Renal cortex interstitium (tissue), 11 donors: ENCODE measurements around the gene ARHGEF28. TPM values are rescaled to one million over a fixed set of nuclear protein-coding genes. Genes with fewer than 3 reads are reported as not detected.
A peak's percentile ranks its signal among the peaks of the same experiment; 100 is the strongest.

ENCODE experiments used
- DNase-seq, 11 donors: peaks; one replicate each; pipeline ENCODE4 v3.0.0-alpha.2; 2013; ENCODE audit warnings: low read depth in 9 of 11, low spot score in 4 of 11; ENCODE audit errors: extremely low read depth in 1 of 11
- polyA plus RNA-seq, 3 donors: library from polyadenylated mRNA; unstranded; fragments of 120-200 nt; gene quantifications; one replicate each; pipeline ENCODE4 v1.2.1, GENCODE V29; 2013; ENCODE audit not compliant: insufficient read length in 3 of 3

The ARHGEF28 gene
- polyA plus RNA-seq, 3 donors, result 40.8 to 70.9 (median 52.7) TPM

GRCh38 chr5:73786043-73786831 is 160.2 kb downstream of the ARHGEF28 start:
- no peak for DNase-seq

GRCh38 chr5:73789851-73790281 is 163.9 kb downstream of the ARHGEF28 start:
- no peak for DNase-seq

GRCh38 chr5:73791389-73791788 is 165.4 kb downstream of the ARHGEF28 start:
- DNase-seq, result no peak

- DNase-seq, result peak in 8 of 11 donors; percentile 54 to 73 (median 61)
These were observed 166.8 kb downstream of the ARHGEF28 start for GRCh38 chr5:73792687-73793320.

DNA sequence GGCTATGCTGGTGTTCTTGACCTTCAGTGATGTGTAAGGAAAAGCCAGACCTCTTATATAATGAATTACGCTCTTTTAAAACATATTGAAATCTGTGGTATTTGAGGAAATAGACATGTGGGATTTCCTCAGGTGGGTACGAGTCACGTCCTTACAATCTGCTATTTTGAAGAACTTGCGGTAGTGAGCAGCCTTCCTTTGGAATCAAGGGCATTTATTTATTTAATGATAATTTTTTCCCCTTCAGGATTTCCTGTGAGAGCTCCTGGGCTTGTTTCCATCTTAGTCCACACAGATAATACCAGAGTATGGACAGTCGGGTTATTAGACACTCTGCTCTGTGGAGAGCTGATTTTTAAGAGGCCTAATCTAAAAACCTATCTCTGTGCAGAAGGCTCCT is 167.9 kb downstream of the ARHGEF28 start:
- no peak for DNase-seq

- DNase-seq, result no peak
These were observed 170.5 kb downstream of the ARHGEF28 start for GRCh38 chr5:73796164-73797131.

- DNase-seq, result no peak
These were observed 171.1 kb downstream of the ARHGEF28 start for GRCh38 chr5:73797132-73797510.

- no peak for DNase-seq
These were observed 173.5 kb downstream of the ARHGEF28 start for GRCh38 chr5:73799401-73799972.

- no peak for DNase-seq
These were observed 175.7 kb downstream of the ARHGEF28 start for GRCh38 chr5:73801686-73802085.

- DNase-seq, result no peak
These were observed 179.5 kb downstream of the ARHGEF28 start for GRCh38 chr5:73805449-73805848.

- no peak for DNase-seq
These were observed 182.9 kb downstream of the ARHGEF28 start for GRCh38 chr5:73808911-73809310.

DNA sequence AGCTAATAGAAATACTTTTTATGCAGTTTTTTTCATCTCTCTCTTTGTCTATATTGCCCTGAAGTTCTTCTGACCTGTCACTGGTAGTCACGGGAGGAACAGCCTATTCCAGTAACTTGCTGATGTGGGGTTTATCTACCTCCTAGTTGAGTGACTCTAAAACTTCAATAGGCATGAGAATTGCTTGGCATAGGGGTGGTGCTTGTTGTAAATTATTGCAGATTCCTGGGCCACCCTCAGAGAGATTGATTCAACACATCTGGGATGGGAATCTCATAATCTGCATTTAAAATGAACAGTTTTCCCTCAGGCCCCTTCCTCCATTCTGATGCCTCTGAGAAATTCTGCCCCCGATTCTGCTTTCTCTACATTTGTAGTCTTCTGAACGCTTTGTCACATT is 184.4 kb downstream of the ARHGEF28 start:
- DNase-seq, result no peak

DNA sequence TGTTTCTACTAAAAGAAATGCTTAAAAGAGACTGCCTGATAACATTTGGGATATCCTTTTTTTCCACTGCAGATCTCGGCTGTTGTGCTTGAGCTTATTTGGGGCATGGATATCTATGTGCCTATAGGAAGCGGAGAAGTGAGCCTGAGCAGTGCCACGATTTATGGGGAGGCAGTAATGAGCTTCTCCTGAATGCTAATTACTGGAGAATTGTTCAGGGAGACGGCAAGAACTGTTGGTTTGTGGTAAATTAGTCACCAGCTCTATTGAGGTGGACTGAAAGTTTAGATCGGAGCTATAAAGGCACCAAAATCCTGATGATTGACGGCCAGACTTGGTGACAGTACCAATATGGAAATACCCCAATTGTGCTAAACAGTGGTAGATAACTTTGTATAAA is 186.5 kb downstream of the ARHGEF28 start:
- no peak for DNase-seq

GRCh38 chr5:73812962-73813588 is 187.1 kb downstream of the ARHGEF28 start:
- DNase-seq, result peak; percentile 65 to 94 (median 83)

- no peak for DNase-seq
These were observed 188.3 kb downstream of the ARHGEF28 start for GRCh38 chr5:73814233-73814846.

DNA sequence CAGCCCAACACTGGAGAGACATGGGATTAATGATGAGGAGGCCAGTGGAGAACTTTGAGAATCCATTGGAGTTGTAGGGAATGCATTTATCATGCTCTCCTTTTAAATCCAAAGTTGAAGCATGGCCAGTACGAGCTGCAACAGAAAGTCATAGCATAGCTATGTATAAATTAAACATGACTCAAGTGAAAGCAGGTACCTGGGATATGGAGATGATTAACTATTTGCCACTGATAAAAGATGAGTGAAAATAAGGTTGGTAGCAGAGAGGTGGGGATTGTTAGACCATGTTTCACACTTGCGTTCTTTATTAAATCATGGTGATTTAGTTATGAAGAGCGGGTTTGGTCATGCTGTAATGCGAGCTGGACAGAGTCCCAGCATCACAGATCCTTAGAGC is 189.6 kb downstream of the ARHGEF28 start:
- no peak for DNase-seq

DNA sequence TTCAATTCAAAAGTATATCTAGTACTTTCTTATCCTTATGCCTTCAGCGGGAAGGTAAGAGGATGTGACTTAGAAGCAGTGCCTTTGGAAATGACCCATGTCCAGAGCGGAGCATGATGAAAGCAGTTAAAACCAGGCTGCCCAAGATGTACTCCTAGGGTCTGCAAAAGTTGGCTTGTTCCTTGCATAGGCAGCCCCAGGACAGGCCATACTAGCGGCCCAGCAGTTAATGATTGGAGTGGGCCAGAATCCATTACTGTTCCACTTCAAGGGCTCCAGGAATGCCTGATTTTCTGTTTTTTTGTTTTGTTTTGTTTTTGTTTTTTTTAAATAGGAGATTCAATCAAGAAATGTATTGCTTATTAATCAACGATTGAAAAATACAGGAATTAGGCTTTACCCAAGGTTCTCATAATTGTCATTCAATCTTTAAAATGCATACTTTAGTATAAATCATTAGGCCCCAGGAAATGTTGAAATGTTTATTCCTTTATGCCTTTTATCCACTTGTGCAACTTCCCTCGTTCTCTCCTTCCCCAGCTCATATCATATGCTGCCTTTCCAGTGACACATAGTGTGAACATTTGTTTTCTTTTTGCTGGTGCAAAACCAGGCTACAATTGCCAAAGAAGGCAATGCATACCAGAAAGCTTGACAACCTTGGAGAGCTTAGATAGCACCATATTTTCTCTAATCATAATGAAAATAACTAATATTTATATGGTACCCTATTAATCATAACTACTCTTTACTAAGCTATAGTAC is 190.8 kb downstream of the ARHGEF28 start:
- DNase-seq, result no peak

DNA sequence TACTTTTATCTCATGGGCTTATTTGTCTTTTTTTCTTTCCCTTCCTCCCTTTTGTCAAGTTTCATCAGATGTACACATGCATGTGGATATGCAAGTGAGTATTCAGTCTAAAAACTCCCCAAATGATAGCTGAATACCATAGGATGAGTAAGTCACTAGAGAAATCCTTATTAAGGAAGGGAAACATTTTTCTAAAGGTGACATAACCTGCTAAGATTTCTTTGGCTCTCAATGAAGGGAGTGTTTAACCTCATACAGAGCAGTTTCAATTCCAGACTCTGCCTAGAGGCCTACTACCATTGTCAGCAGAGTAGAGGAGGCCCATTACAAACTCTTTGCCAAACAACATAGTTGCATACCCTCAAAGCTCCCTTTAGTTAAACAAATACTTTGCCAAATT is 192.4 kb downstream of the ARHGEF28 start:
- no peak for DNase-seq
